CD14-positive monocyte (primary cell): ENCODE data around the gene ECM1. TPM values are rescaled to one million over a fixed set of nuclear protein-coding genes. Genes with fewer than 3 reads are reported as not detected.

Source experiments
- DNase-seq, 3 donors: peaks; one replicate each; pipeline ENCODE4 v3.0.0-alpha.2; 2011 to 2022
- H2AFZ ChIP-seq: 2 replicates; pipeline ENCODE4 v1.6.0; 2012; ENCODE audit warnings: mild to moderate bottlenecking, low read depth, low read length, inconsistent platforms; ENCODE audit not compliant: insufficient read depth, poor library complexity, severe bottlenecking
- H3K27ac ChIP-seq, 2 donors: 1 replicate in 1 of 2; 2 replicates in 1 of 2; pipeline ENCODE4 v1.5.1; 2012 to 2013; ENCODE audit warnings: low read length in 2 of 2, control low read depth in 1 of 2, inconsistent platforms in 1 of 2, low read depth in 1 of 2, mild to moderate bottlenecking in 1 of 2
- H3K27me3 ChIP-seq, 2 donors: one replicate each; pipeline versions ENCODE4 v1.6.0 to v1.6.1; 2011 to 2013; ENCODE audit warnings: low read length in 2 of 2; ENCODE audit not compliant: control insufficient read depth in 2 of 2, insufficient read depth in 2 of 2
- H3K36me3 ChIP-seq, 2 donors: replicated peaks in 1 of 2; 1 replicate in 1 of 2; 2 replicates in 1 of 2; pipeline versions ENCODE4 v1.5.1 to v1.6.1; 2012 to 2013; ENCODE audit warnings: low read length in 2 of 2, control low read depth in 1 of 2, inconsistent platforms in 1 of 2, mild to moderate bottlenecking in 1 of 2; ENCODE audit not compliant: insufficient read depth in 2 of 2, control insufficient read depth in 1 of 2
- H3K4me1 ChIP-seq, 2 donors: 1 replicate in 1 of 2; 2 replicates in 1 of 2; pipeline versions ENCODE4 v1.5.1 to v1.6.1; 2012 to 2013; ENCODE audit warnings: low read length in 2 of 2, control low read depth in 1 of 2, inconsistent platforms in 1 of 2, mild to moderate bottlenecking in 1 of 2, moderate library complexity in 1 of 2; ENCODE audit not compliant: insufficient read depth in 2 of 2, control insufficient read depth in 1 of 2
- H3K4me2 ChIP-seq: replicated peaks from 2 replicates; pipeline ENCODE3; 2012; ENCODE audit warnings: low read length, moderate library complexity, mild to moderate bottlenecking; ENCODE audit not compliant: poor library complexity, severe bottlenecking; ENCODE audit errors: extremely low read depth
- H3K4me3 ChIP-seq, 3 experiments: fragments of 200-600 bp in 1 of 3; sonication (generic) in 1 of 3; replicated peaks in 1 of 3; 1 replicate in 2 of 3; 2 replicates in 1 of 3; pipeline ENCODE4 v1.5.1; 2011 to 2013; ENCODE audit warnings: low read length in 3 of 3, mild to moderate bottlenecking in 3 of 3, control low read depth in 2 of 3, low read depth in 2 of 3, inconsistent platforms in 1 of 3, moderate library complexity in 1 of 3
- H3K79me2 ChIP-seq: 2 replicates; pipeline ENCODE4 v1.6.0; 2012; ENCODE audit warnings: mild to moderate bottlenecking, control low read depth, inconsistent platforms, low read length, moderate library complexity; ENCODE audit not compliant: insufficient read depth
- H3K9ac ChIP-seq: 2 replicates; pipeline ENCODE4 v1.6.0; 2017; ENCODE audit warnings: low read length, mild to moderate bottlenecking; ENCODE audit not compliant: insufficient read depth, poor library complexity, severe bottlenecking
- H3K9me3 ChIP-seq, 2 donors: replicated peaks in 1 of 2; 1 replicate in 1 of 2; 2 replicates in 1 of 2; pipeline versions ENCODE4 v1.5.1 to v1.6.1; 2012 to 2013; ENCODE audit warnings: low read length in 2 of 2, control low read depth in 1 of 2; ENCODE audit not compliant: control insufficient read depth in 1 of 2, insufficient read depth in 1 of 2
- H4K20me1 ChIP-seq: 2 replicates; pipeline ENCODE4 v1.6.0; 2012; ENCODE audit warnings: mild to moderate bottlenecking, low read length, control low read depth, moderate library complexity; ENCODE audit not compliant: insufficient read depth
- H3K27ac Mint-ChIP-seq, 7 donors: one replicate each; pipeline ENCODE4 v1.8.0; 2020; ENCODE audit warnings: mild to moderate bottlenecking in 7 of 7, mixed read lengths in 7 of 7, moderate library complexity in 6 of 7, inconsistent platforms in 2 of 7
- H3K27me3 Mint-ChIP-seq, 3 donors: one replicate each; pipeline ENCODE4 v1.8.0; 2021 to 2022; ENCODE audit warnings: low read depth in 3 of 3, mild to moderate bottlenecking in 3 of 3, mixed read lengths in 3 of 3, moderate library complexity in 3 of 3, inconsistent platforms in 1 of 3
- H3K36me3 Mint-ChIP-seq, 2 donors: one replicate each; pipeline ENCODE4 v1.8.0; 2020; ENCODE audit warnings: mixed read lengths in 2 of 2, inconsistent platforms in 1 of 2, mild to moderate bottlenecking in 1 of 2
- H3K4me1 Mint-ChIP-seq: one replicate; pipeline ENCODE4 v1.8.0; 2020; ENCODE audit warnings: mild to moderate bottlenecking, mixed read lengths
- H3K4me3 Mint-ChIP-seq, 2 donors: one replicate each; pipeline ENCODE4 v1.8.0; 2020; ENCODE audit warnings: mild to moderate bottlenecking in 2 of 2, mixed read lengths in 2 of 2, moderate library complexity in 1 of 2
- H3K9me3 Mint-ChIP-seq, 7 donors: one replicate each; pipeline ENCODE4 v1.8.0; 2020 to 2022; ENCODE audit warnings: mixed read lengths in 7 of 7, mild to moderate bottlenecking in 6 of 7, moderate library complexity in 6 of 7, inconsistent platforms in 2 of 7
- CTCF ChIP-seq: fragments of 200-600 bp; IDR thresholded peaks from one replicate; pipeline ENCODE4 v1.8.0; 2022; ENCODE audit warnings: antibody characterized with exemption, mild to moderate bottlenecking
- WGBS: methylation state at CpG from one replicate; pipeline ENCODE4 v1.1.5; 2013; ENCODE audit warnings: missing lambda C conversion rate; ENCODE audit not compliant: insufficient coverage; 5-methylcytosine and 5-hydroxymethylcytosine counted together
- intact Hi-C, 2 donors: fragments of 100-400 bp; cut with micrococcal nuclease; formaldehyde crosslinking; loops; one replicate each; pipeline versions ENCODE4 v1.15.0 to v1.15.1; 2023
- polyA plus RNA-seq, 3 donors: library from polyadenylated mRNA; depleted of rRNA in 1 of 3; unstranded in 2 of 3; stranded (reverse) in 1 of 3; fragments of 300-500 nt in 2 of 3; fragments of >200 nt in 1 of 3; fragmentation: Illumina TruSeq in 2 of 3; gene quantifications; 1 replicate in 2 of 3; 2 replicates in 1 of 3; pipeline ENCODE4 v1.2.3, GENCODE V29; 2012 to 2021

The ECM1 gene
- polyA plus RNA-seq, 3 donors: 1.0 TPM; not detected in 2

DNA sequence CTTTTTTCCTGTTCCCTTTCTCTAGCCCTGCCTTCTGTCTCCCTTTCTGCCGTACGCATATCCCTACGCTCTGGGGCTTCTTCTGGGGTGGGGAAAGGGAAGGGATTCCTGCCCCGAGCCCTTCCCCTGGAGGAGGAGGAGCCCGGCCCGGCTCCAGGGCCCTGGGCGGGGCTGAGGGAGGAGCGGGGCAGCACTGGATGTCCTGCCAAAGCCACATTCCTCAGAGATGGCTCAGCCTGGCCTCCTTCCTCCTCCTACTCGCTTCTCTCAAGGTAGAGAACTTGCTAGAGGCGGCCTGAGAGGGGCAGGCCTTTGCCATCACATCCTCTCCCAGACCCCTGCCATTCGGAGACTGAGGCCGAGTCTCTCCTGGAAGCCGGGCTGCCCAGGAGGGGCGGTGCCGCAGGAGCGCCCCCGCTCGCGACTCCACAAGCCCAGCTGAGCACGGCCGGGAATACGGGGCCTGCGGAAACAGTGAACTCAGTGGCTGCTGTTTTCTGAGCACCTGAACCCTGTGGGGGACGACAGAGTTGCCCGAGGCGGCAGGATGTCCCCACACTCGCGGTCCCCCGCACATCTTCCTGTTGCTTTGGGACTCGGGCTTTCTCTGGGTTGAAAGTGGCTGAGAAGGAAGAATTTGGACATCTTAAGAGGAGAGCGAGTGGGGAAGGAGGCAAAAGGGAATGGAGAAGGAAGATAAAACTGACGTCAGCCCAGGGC lies 53.5 kb downstream of the ECM1 start:
- Histone ChIP-seq H3K9ac (peak overlapping the region; percentile 77), H2AFZ (peak overlapping the region; percentile 37), H3K4me1 (peaks cover 78 to 79% of the 10 kb centered on the region in 2 donors), H3K9me3 (no peaks in the 10 kb centered on the region), H4K20me1 (peaks cover 98% of the 10 kb centered on the region), H3K27ac (peak overlapping the region; percentile 88 to 94), H3K27me3 (no peaks in the 10 kb centered on the region), H3K79me2 (peaks cover 73% of the 10 kb centered on the region), H3K4me3 (peak overlapping the region; percentile 46 to 92 (median 61)), H3K36me3 (peaks cover 25 to 42% of the 10 kb centered on the region in 2 donors), H3K4me2 (peak overlapping the region; percentile 98)
- TF ChIP-seq CTCF: no peak
- H3K27ac Mint-ChIP-seq: peak overlapping the region; percentile 96 to 100 (median 98)
- peaks cover 0 to 2% (median 0%) of the 10 kb centered on the region in 3 donors for H3K27me3 Mint-ChIP-seq
- H3K4me3 Mint-ChIP-seq: peak overlapping the region; percentile 93
- WGBS: under 1% methylated on average over 24 of the region's 32 CpGs
- peaks cover 49 to 69% of the 10 kb centered on the region in 2 donors for H3K36me3 Mint-ChIP-seq
- DNase-seq: peak; percentile 66 to 73 (median 67)
- H3K4me1 Mint-ChIP-seq: peaks cover 69% of the 10 kb centered on the region
- H3K9me3 Mint-ChIP-seq: peaks cover 0 to 3% (median 0%) of the 10 kb centered on the region in 7 donors
- intact Hi-C loops: loop anchor here (5.0 kb wide), 2 partner anchors 61 to 66 kb away; partner anchors contain the start of gene ENSA (in 1 of the 2)

GRCh38 chr1:150561974-150562445 lies 54.1 kb downstream of the ECM1 start:
- peaks cover 75% of the 10 kb centered on the region for H3K4me1 Mint-ChIP-seq
- peak overlapping the region; percentile 93 for H3K4me3 Mint-ChIP-seq
- Histone ChIP-seq H3K79me2 (peaks cover 79% of the 10 kb centered on the region), H3K9ac (peak overlapping the region; percentile 77), H3K4me2 (peak overlapping the region; percentile 98), H3K27me3 (no peaks in the 10 kb centered on the region), H3K4me3 (peak overlapping the region; percentile 46 to 92 (median 61)), H3K27ac (peak overlapping the region; percentile 88 to 94), H2AFZ (peak overlapping the region; percentile 37), H3K36me3 (peaks cover 19 to 36% of the 10 kb centered on the region in 2 donors), H4K20me1 (peaks cover 98% of the 10 kb centered on the region), H3K4me1 (peaks cover 84 to 85% of the 10 kb centered on the region in 2 donors), H3K9me3 (no peaks in the 10 kb centered on the region)
- DNase-seq: peak; percentile 65 to 73 (median 71)
- peak overlapping the region; percentile 96 to 100 (median 98) for H3K27ac Mint-ChIP-seq
- intact Hi-C loops: loop anchor here (2.0 to 5.0 kb wide), 3 partner anchors 15 to 65 kb away; partner anchors contain the start of gene ENSA (in 1 of the 2)
- peaks cover 0 to 2% (median 0%) of the 10 kb centered on the region in 3 donors for H3K27me3 Mint-ChIP-seq
- TF ChIP-seq CTCF: no peak
- WGBS: 0% methylated on average over 16 of the region's 18 CpGs
- peaks cover 46 to 67% of the 10 kb centered on the region in 2 donors for H3K36me3 Mint-ChIP-seq
- H3K9me3 Mint-ChIP-seq: peaks cover 0 to 3% (median 0%) of the 10 kb centered on the region in 7 donors
